DND-41 (cell line): ENCODE measurements around the gene WAPL.

Experiments used
- ATAC-seq: fragments of 200-7000 bp; cut with Tn5 transposase; 3 replicates; pipeline ENCODE4 v1.9.1; 2021; ENCODE audit warnings: low read depth; ENCODE audit not compliant: insufficient read depth
- DNase-seq: peaks from one replicate; pipeline ENCODE4 v3.0.0-alpha.2; 2020
- H2AFZ ChIP-seq: 2 replicates; pipeline ENCODE4 v1.6.0; 2012; ENCODE audit warnings: low read depth, low read length
- H3K27ac ChIP-seq: 2 replicates; pipeline ENCODE4 v1.5.1; 2012; ENCODE audit warnings: low read length, inconsistent platforms
- H3K27me3 ChIP-seq: fragments of 200-600 bp; sonication (generic); 2 replicates; pipeline ENCODE4 v1.6.0; 2012; ENCODE audit warnings: low read length, mild to moderate bottlenecking, inconsistent platforms; ENCODE audit not compliant: insufficient read depth, poor library complexity
- H3K36me3 ChIP-seq: 2 replicates; pipeline ENCODE4 v1.5.1; 2012; ENCODE audit warnings: low read length, inconsistent platforms; ENCODE audit not compliant: insufficient read depth
- H3K4me1 ChIP-seq: 2 replicates; pipeline ENCODE4 v1.5.1; 2012; ENCODE audit warnings: mild to moderate bottlenecking, low read length; ENCODE audit not compliant: insufficient read depth
- H3K4me2 ChIP-seq: 2 replicates; pipeline ENCODE4 v1.6.0; 2012; ENCODE audit warnings: mild to moderate bottlenecking, moderate library complexity, low read length, inconsistent platforms; ENCODE audit not compliant: insufficient read depth
- H3K4me3 ChIP-seq, 2 experiments: fragments of 200-600 bp in 1 of 2; shearing (Covaris generic) in 1 of 2; 2 replicates each; pipeline ENCODE4 v1.5.1; 2012 to 2016; ENCODE audit warnings: inconsistent platforms in 2 of 2, low read length in 2 of 2, mild to moderate bottlenecking in 2 of 2, low read depth in 1 of 2, moderate library complexity in 1 of 2
- H3K79me2 ChIP-seq: 2 replicates; pipeline ENCODE4 v1.6.0; 2012; ENCODE audit warnings: low read length, inconsistent platforms; ENCODE audit not compliant: insufficient read depth
- H3K9ac ChIP-seq: 2 replicates; pipeline ENCODE4 v1.6.0; 2012; ENCODE audit warnings: low read depth, mild to moderate bottlenecking, inconsistent platforms, low read length, moderate library complexity
- H3K9me3 ChIP-seq: 2 replicates; pipeline ENCODE4 v1.5.1; 2012; ENCODE audit warnings: low read length, moderate library complexity, mild to moderate bottlenecking, inconsistent platforms; ENCODE audit not compliant: insufficient read depth, severe bottlenecking
- H4K20me1 ChIP-seq: 2 replicates; pipeline ENCODE4 v1.6.0; 2012; ENCODE audit warnings: low read length; ENCODE audit not compliant: insufficient read depth
- CTCF ChIP-seq: IDR thresholded peaks from 2 replicates; pipeline ENCODE4 v1.5.1; 2012; ENCODE audit warnings: borderline replicate concordance, low read length, moderate library complexity, mild to moderate bottlenecking; ENCODE audit not compliant: poor library complexity, severe bottlenecking; ENCODE audit errors: extremely low read depth
- EZH2 ChIP-seq: IDR thresholded peaks from 3 replicates; pipeline ENCODE4 v1.6.1; 2012; ENCODE audit warnings: borderline replicate concordance, low read depth, mild to moderate bottlenecking, moderate library complexity, low read length, inconsistent platforms; ENCODE audit not compliant: severe bottlenecking

The WAPL gene

GRCh38 chr10:86402283-86402941, 119.2 kb downstream of the WAPL start:
- Histone ChIP-seq H3K4me2 (no peak overlapping the region), H2AFZ (no peak overlapping the region), H3K79me2 (no peaks in the 10 kb centered on the region), H3K27ac (no peak overlapping the region), H3K27me3 (no peaks in the 10 kb centered on the region), H3K36me3 (no peaks in the 10 kb centered on the region), H3K9ac (no peak overlapping the region), H3K4me3 (no peak overlapping the region), H4K20me1 (no peaks in the 10 kb centered on the region), H3K4me1 (peaks cover 16% of the 10 kb centered on the region), H3K9me3 (no peaks in the 10 kb centered on the region)
- DNase-seq (no peak), ATAC-seq (no peak)
- TF ChIP-seq EZH2 (no peak), CTCF (no peak)

GRCh38 chr10:86401588-86402282, 119.9 kb downstream of the WAPL start:
- TF ChIP-seq EZH2, result no peak
- TF ChIP-seq CTCF, result no peak
- Histone ChIP-seq H3K9ac (no peak overlapping the region), H3K27ac (no peak overlapping the region), H3K36me3 (no peaks in the 10 kb centered on the region), H3K4me2 (no peak overlapping the region), H3K9me3 (no peaks in the 10 kb centered on the region), H2AFZ (no peak overlapping the region), H3K4me3 (no peak overlapping the region), H3K4me1 (peaks cover 16% of the 10 kb centered on the region), H3K79me2 (no peaks in the 10 kb centered on the region), H3K27me3 (no peaks in the 10 kb centered on the region), H4K20me1 (no peaks in the 10 kb centered on the region)
- no peak for DNase-seq
- ATAC-seq, result no peak

DNA sequence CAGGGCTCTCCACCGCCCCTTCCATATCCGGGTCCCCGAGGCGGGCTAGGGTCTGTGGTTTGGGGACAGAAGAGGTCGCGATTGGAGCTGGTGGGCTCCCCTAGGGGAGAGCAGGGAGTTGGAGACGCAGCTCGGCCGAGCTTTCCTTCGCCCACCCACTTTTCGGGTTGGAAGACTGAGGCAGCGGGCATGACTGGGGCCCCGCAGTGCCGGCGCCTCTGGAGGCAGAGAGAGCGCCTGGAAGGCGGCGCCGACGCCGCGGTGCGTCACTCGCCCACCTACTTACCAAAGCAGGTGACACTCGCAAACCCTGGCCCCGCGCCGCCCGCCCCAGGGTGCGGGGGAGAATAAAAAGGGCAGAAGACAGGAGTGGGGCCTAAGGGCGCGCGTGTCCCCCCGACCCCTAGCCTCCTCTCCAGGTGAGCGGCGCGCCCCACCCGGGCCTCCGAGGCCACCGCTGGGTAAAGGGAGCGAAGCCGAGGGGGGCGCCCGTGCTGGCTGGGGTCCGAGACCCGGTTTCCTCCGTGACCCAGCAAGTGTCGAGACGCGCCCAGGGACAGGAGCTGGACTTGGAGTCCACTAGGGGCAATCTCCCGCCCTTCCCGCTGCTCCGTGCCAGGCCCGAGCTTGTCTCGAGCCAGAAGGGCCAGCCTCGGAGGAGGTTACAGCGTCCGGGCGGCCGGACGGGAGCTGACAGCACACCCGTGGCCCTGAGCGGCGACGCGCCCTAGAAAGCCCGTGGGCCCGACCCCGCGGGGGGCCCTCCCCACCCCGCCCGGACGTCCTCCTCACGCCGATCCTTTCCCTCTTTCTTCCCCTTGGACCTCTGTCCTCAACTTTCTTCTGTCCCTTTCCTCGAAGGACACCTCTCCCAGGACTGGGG, 120.6 kb downstream of the WAPL start:
- H3K4me3 ChIP-seq, result peak overlapping the region; percentile 32 to 66; a peak in 3 of 4 replicates
- DNase-seq, result no peak
- no peak for ATAC-seq
- peak overlapping the region; percentile 74 for H3K27ac ChIP-seq
- H3K9ac ChIP-seq, result peak overlapping the region; percentile 71
- H2AFZ ChIP-seq, result peak overlapping the region; percentile 86
- peak overlapping the region; percentile 74 for H3K4me2 ChIP-seq
- TF ChIP-seq CTCF, result peak; percentile 6
- no peak for TF ChIP-seq EZH2
- H3K27me3 ChIP-seq, result no peaks in the 10 kb centered on the region
- no peaks in the 10 kb centered on the region for H3K9me3 ChIP-seq
- no peaks in the 10 kb centered on the region for H3K79me2 ChIP-seq
- H3K4me1 ChIP-seq, result peaks cover 16% of the 10 kb centered on the region
- H3K36me3 ChIP-seq, result no peaks in the 10 kb centered on the region
- H4K20me1 ChIP-seq, result no peaks in the 10 kb centered on the region
